PC-9 (cell line): ENCODE results near the gene HILPDA. TPM values are rescaled to one million over a fixed set of nuclear protein-coding genes. Genes with fewer than 3 reads are reported as not detected.

Experiments used
- BruUV-seq: library from RNA; stranded (reverse); fragments of 400-500 nt; replicated peaks from 2 replicates; lab custom pipeline; 2021; lab: Mats Ljungman, UMichigan
- CTCF ChIA-PET: fragments of 300-600 bp; sonication (Branson Sonifier 250); formaldehyde crosslinking; loops from one replicate; lab custom pipeline; 2022; ENCODE audit warnings: antibody characterized with exemption; lab: Charles Lee
- POLR2A ChIA-PET: fragments of 300-600 bp; sonication (Branson Sonifier 250); formaldehyde crosslinking; loops from one replicate; lab custom pipeline; 2022; ENCODE audit warnings: antibody characterized with exemption; ENCODE audit not compliant: unreplicated experiment; lab: Charles Lee
- DNase-seq, 2 experiments: peaks; one replicate each; pipeline versions ENCODE4 v3.0.0 to v3.0.0-alpha.2; 2015 to 2022; ENCODE audit warnings: mixed read lengths in 1 of 2
- H2AFZ ChIP-seq: fragments of 200-600 bp; sonication (generic); 2 replicates; pipeline ENCODE4 v1.8.1; 2017; ENCODE audit warnings: antibody characterized with exemption
- H3F3A ChIP-seq: fragments of 200-600 bp; sonication (generic); 2 replicates; pipeline ENCODE4 v1.8.1; 2017; ENCODE audit warnings: antibody characterized with exemption, mild to moderate bottlenecking, low read depth; ENCODE audit not compliant: insufficient read depth
- H3K27ac ChIP-seq: fragments of 200-600 bp; sonication (generic); 2 replicates; pipeline ENCODE4 v1.6.1; 2016; ENCODE audit warnings: mixed run types
- H3K27me3 ChIP-seq: fragments of 200-600 bp; sonication (generic); 2 replicates; pipeline ENCODE4 v1.6.1; 2016; ENCODE audit warnings: low read depth, mixed run types; ENCODE audit not compliant: insufficient read depth
- H3K36me3 ChIP-seq: fragments of 200-600 bp; sonication (generic); 2 replicates; pipeline ENCODE4 v1.6.1; 2016; ENCODE audit warnings: low read depth, mixed run types
- H3K4me1 ChIP-seq: fragments of 200-600 bp; sonication (generic); replicated peaks from 2 replicates; pipeline ENCODE4 v1.6.1; 2016; ENCODE audit warnings: mixed run types; ENCODE audit not compliant: insufficient read depth
- H3K4me2 ChIP-seq: fragments of 200-600 bp; sonication (generic); 2 replicates; pipeline ENCODE4 v1.6.1; 2017; ENCODE audit warnings: mixed run types
- H3K4me3 ChIP-seq: fragments of 200-600 bp; sonication (generic); 2 replicates; pipeline ENCODE4 v1.6.1; 2016; ENCODE audit warnings: mixed run types
- H3K79me2 ChIP-seq: fragments of 200-600 bp; sonication (generic); 2 replicates; pipeline ENCODE4 v1.6.1; 2017; ENCODE audit warnings: low read depth, mixed run types
- H3K9me2 ChIP-seq: fragments of 200-600 bp; sonication (generic); 2 replicates; pipeline ENCODE4 v1.8.1; 2017; ENCODE audit warnings: mild to moderate bottlenecking; ENCODE audit not compliant: insufficient read depth
- H3K9me3 ChIP-seq: fragments of 200-600 bp; sonication (generic); 2 replicates; pipeline ENCODE4 v1.8.1; 2016; ENCODE audit warnings: low read depth; ENCODE audit not compliant: insufficient read depth
- H4K20me1 ChIP-seq: fragments of 200-600 bp; sonication (generic); 2 replicates; pipeline ENCODE4 v1.8.1; 2017; ENCODE audit not compliant: insufficient read depth
- CTCF ChIP-seq: fragments of 200-600 bp; sonication (generic); conservative IDR thresholded peaks from 2 replicates; pipeline ENCODE4 v1.6.1; 2017; ENCODE audit warnings: mixed run types, antibody characterized with exemption, mild to moderate bottlenecking, moderate library complexity
- EZH2 ChIP-seq: fragments of 200-600 bp; sonication (generic); IDR thresholded peaks from 2 replicates; pipeline ENCODE4 v1.8.0; 2017; ENCODE audit warnings: antibody characterized with exemption, low read depth
- intact Hi-C: fragments of 100-400 bp; cut with micrococcal nuclease; formaldehyde crosslinking; loops from one replicate; pipeline ENCODE4 v1.10.0; 2022; ENCODE audit not compliant: unreplicated experiment
- total RNA-seq: library from RNA; stranded (reverse); gene quantifications from 2 replicates; pipeline ENCODE4 v1.2.3, GENCODE V29; 2021

Gene HILPDA
- total RNA-seq, 1 experiment from 2014 or later, result 22.8 TPM

DNA sequence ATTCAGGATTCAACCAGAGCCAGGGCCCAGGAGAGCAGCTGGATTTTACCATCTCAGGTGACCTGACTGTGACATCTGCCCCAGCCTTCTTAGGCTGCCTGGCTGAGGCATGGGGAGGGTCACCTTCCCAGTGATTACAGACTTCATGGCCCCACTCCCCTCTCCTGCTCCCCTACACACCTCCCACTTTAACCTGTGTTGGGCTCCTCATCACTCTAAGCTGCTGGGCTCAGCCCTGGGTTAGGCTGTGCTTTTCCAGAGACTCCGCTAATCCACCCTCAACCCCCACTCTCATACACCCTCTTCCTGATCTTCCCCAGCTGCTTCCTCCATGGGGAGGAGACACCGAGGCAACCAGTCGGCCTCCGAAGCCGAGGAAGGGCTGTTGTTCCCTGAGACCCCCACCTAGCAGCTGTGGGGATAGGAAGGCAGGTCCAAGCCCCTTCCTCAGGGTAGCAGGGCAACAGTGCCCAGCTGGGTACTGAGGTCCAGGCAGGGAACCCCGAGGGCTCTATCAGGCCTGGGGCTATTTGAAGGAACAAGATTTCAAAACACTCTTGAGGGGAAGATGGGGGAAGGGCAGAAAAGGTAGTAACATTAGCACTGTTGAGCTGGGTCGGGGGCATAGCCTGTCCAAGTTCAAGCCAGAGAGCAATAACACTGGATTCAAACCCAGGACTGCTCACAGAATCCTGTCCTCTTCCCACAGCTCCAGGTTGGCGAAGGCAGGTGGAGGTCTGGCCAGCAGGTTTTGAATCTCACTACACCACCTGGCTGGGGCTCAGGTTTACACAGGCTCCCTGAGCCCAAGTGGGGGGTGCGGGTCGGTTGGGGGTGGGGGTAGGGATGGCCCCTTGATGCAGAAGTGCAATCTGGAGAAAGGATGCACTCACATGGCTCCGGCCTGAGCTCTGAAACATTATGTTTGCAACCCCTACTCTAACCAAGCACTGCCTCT lies 47.6 kb upstream of the HILPDA start:
- Histone ChIP-seq H3K9me2 (no peaks in the 10 kb centered on the region), H3K27me3 (no peaks in the 10 kb centered on the region), H3F3A (peaks cover 48% of the 10 kb centered on the region), H4K20me1 (peaks cover 14% of the 10 kb centered on the region), H3K79me2 (peaks cover 25% of the 10 kb centered on the region), H3K4me2 (peak overlapping the region; percentile 100; the same call in 1 of the 2 replicates), H3K9me3 (no peaks in the 10 kb centered on the region), H3K4me3 (no peak overlapping the region; the same call in 1 of the 2 replicates), H3K27ac (no peak overlapping the region), H2AFZ (no peak overlapping the region), H3K36me3 (0 out of 2 replicates have a peak, but pooled peaks cover under 1% of the 10 kb centered on the region), H3K4me1 (peaks cover 37% of the 10 kb centered on the region)
- ChIA-PET CTCF (interaction anchor here (0.5 to 1.0 kb wide), 5 partner anchors 10 to 320 kb away, joined by 4 to 15 read pairs (median 7); no protein-coding TSS in a partner anchor), POLR2A (no interaction called here)
- intact Hi-C loops, result no loop called here
- TF ChIP-seq EZH2 (no peak), CTCF (no peak)
- no TSS peak for BruUV-seq
- no peak for DNase-seq

- no peak for DNase-seq
- Histone ChIP-seq H3K4me2 (peak overlapping the region; percentile 100), H3K79me2 (peaks cover 15% of the 10 kb centered on the region), H3K4me1 (peaks cover 32% of the 10 kb centered on the region), H3F3A (peaks cover 48% of the 10 kb centered on the region), H3K4me3 (peak overlapping the region; percentile 67), H4K20me1 (peaks cover 10% of the 10 kb centered on the region; the same call in 1 of the 2 replicates), H3K9me2 (no peaks in the 10 kb centered on the region; the same call in 1 of the 2 replicates), H3K27ac (no peak overlapping the region), H3K36me3 (no peaks in the 10 kb centered on the region), H3K9me3 (no peaks in the 10 kb centered on the region), H3K27me3 (no peaks in the 10 kb centered on the region), H2AFZ (peak overlapping the region; percentile 90)
- TSS peak; percentile 66 for BruUV-seq
- TF ChIP-seq EZH2, result no peak
- TF ChIP-seq CTCF, result no peak
- intact Hi-C loops, result no loop called here
- POLR2A ChIA-PET, result interaction anchor here (0.6 kb wide), 2 partner anchors 18 to 22 kb away, joined by 3 to 9 read pairs; no protein-coding TSS in a partner anchor
- CTCF ChIA-PET, result interaction anchor here (0.5 to 1.0 kb wide), 6 partner anchors 10 to 321 kb away, joined by 3 to 7 read pairs (median 6); no protein-coding TSS in a partner anchor
These were observed 46.7 kb upstream of the HILPDA start for GRCh38 chr7:128408709-128409595.
